Smooth muscle cell (in vitro differentiated cells): Measurements from ENCODE around the gene SPATA2. TPM values are rescaled to one million over a fixed set of nuclear protein-coding genes. Genes with fewer than 3 reads are reported as not detected.
"Not testable (repeated sequence)": the region's sequence is repeated elsewhere in the genome, so short reads cannot be mapped to it uniquely, and the experiment has no call there.

Source experiments
- DNase-seq: peaks from one replicate; lab custom pipeline; 2025; ENCODE audit not compliant: unreplicated experiment; lab: John Stamatoyannopoulos, UW
- H2AFZ ChIP-seq: fragments of 200-600 bp; sonication (generic); 2 replicates; pipeline ENCODE4 v1.6.0; 2016; ENCODE audit warnings: antibody characterized with exemption, low read depth, mild to moderate bottlenecking
- H3F3A ChIP-seq: fragments of 200-600 bp; sonication (generic); 2 replicates; pipeline ENCODE4 v1.6.0; 2017; ENCODE audit warnings: antibody characterized with exemption, low read depth
- H3K27ac ChIP-seq: fragments of 200-600 bp; sonication (generic); 2 replicates; pipeline ENCODE4 v1.5.1; 2016; ENCODE audit warnings: low read depth, mild to moderate bottlenecking
- H3K27me3 ChIP-seq: fragments of 200-600 bp; sonication (generic); 2 replicates; pipeline ENCODE4 v1.6.1; 2016; ENCODE audit warnings: low read depth, mild to moderate bottlenecking
- H3K36me3 ChIP-seq: fragments of 200-600 bp; sonication (generic); 2 replicates; pipeline ENCODE4 v1.5.1; 2016; ENCODE audit warnings: low read depth
- H3K4me1 ChIP-seq: fragments of 200-600 bp; sonication (generic); 2 replicates; pipeline ENCODE4 v1.5.1; 2016; ENCODE audit warnings: low read depth
- H3K4me2 ChIP-seq: fragments of 200-600 bp; sonication (generic); 2 replicates; pipeline ENCODE4 v1.6.0; 2016; ENCODE audit warnings: mild to moderate bottlenecking
- H3K4me3 ChIP-seq: fragments of 200-600 bp; sonication (generic); 2 replicates; pipeline ENCODE4 v1.5.1; 2016; ENCODE audit warnings: mild to moderate bottlenecking
- H3K79me2 ChIP-seq: fragments of 200-600 bp; sonication (generic); 2 replicates; pipeline ENCODE4 v1.6.0; 2016; ENCODE audit warnings: low read depth, mild to moderate bottlenecking
- H3K9ac ChIP-seq: fragments of 200-600 bp; sonication (generic); 2 replicates; pipeline ENCODE4 v1.6.0; 2016; ENCODE audit warnings: low read depth
- H3K9me3 ChIP-seq: fragments of 200-600 bp; sonication (generic); replicated peaks from 2 replicates; pipeline ENCODE4 v1.5.1; 2016; ENCODE audit warnings: low read depth
- H4K20me1 ChIP-seq: fragments of 200-600 bp; sonication (generic); 2 replicates; pipeline ENCODE4 v1.6.0; 2016; ENCODE audit warnings: low read depth
- CTCF ChIP-seq: fragments of 200-600 bp; sonication (generic); IDR thresholded peaks from 2 replicates; pipeline ENCODE4 v1.5.1; 2017; ENCODE audit warnings: borderline replicate concordance, mild to moderate bottlenecking, antibody characterized with exemption; ENCODE audit not compliant: insufficient read depth, poor library complexity, severe bottlenecking
- WGBS: methylation state at CpG from one replicate; pipeline ENCODE4 v1.1.7; 2016; ENCODE audit warnings: low lambda C conversion rate; 5-methylcytosine and 5-hydroxymethylcytosine counted together
- polyA plus RNA-seq: library from polyadenylated mRNA; unstranded; fragments of >200 nt; fragmentation: Nextera tagmentation; extraction: Ambion mirVana; gene quantifications from 2 replicates; pipeline ENCODE4 v1.2.1, GENCODE V29; 2016
- total RNA-seq: library from RNA; depleted of rRNA; stranded (reverse); fragments of >200 nt; gene quantifications from 2 replicates; pipeline ENCODE4 v1.2.3, GENCODE V29; 2014

The SPATA2 gene
- total and polyA plus RNA-seq, 2 experiments from 2014 or later: 3.9 to 9.9 TPM

GRCh38 chr20:49896204-49896603, 19.1 kb downstream of the SPATA2 start:
- peaks cover 52% of the 10 kb centered on the region for H4K20me1 ChIP-seq
- peaks cover 4% of the 10 kb centered on the region for H3F3A ChIP-seq
- peaks cover 7% of the 10 kb centered on the region for H3K4me1 ChIP-seq
- no peak overlapping the region for H2AFZ ChIP-seq
- H3K9ac ChIP-seq: no peak overlapping the region
- TF ChIP-seq CTCF: no peak
- no peak overlapping the region for H3K27ac ChIP-seq
- no peak overlapping the region for H3K4me2 ChIP-seq
- no peaks in the 10 kb centered on the region for H3K9me3 ChIP-seq
- no peak for DNase-seq
- WGBS: 88% methylated on average over 6 of the region's 6 CpGs
- H3K36me3 ChIP-seq: no peaks in the 10 kb centered on the region
- no peaks in the 10 kb centered on the region for H3K79me2 ChIP-seq
- H3K4me3 ChIP-seq: no peak overlapping the region
- no peaks in the 10 kb centered on the region for H3K27me3 ChIP-seq

- H3K4me1 ChIP-seq, H3K27ac ChIP-seq, DNase-seq, H3K9me3 ChIP-seq, H3K79me2 ChIP-seq, H3K4me3 ChIP-seq, H3K4me2 ChIP-seq, H3K9ac ChIP-seq, H3K27me3 ChIP-seq, H3F3A ChIP-seq, H3K36me3 ChIP-seq, H2AFZ ChIP-seq: not testable (repeated sequence)
- 91% methylated on average over 7 of the region's 7 CpGs for WGBS
- H4K20me1 ChIP-seq: peaks cover 52% of the 10 kb centered on the region
These were observed 19.7 kb downstream of the SPATA2 start for GRCh38 chr20:49895474-49896093.

GRCh38 chr20:49894073-49894470, 21.3 kb downstream of the SPATA2 start:
- Histone ChIP-seq H3F3A (peaks cover 4% of the 10 kb centered on the region), H3K27me3 (no peaks in the 10 kb centered on the region), H2AFZ (no peak overlapping the region), H3K36me3 (no peaks in the 10 kb centered on the region), H4K20me1 (peaks cover 46% of the 10 kb centered on the region), H3K79me2 (no peaks in the 10 kb centered on the region), H3K4me3 (no peak overlapping the region), H3K4me1 (peaks cover 10% of the 10 kb centered on the region), H3K27ac (no peak overlapping the region), H3K9ac (no peak overlapping the region), H3K9me3 (no peaks in the 10 kb centered on the region), H3K4me2 (peak overlapping the region; percentile 60)
- no peak for DNase-seq
- WGBS: 91% methylated on average over 6 of the region's 6 CpGs
- no peak for TF ChIP-seq CTCF

GRCh38 chr20:49893242-49894072, 21.9 kb downstream of the SPATA2 start:
- H4K20me1 ChIP-seq: peaks cover 51% of the 10 kb centered on the region
- no peak for TF ChIP-seq CTCF
- DNase-seq: no peak
- no peaks in the 10 kb centered on the region for H3K36me3 ChIP-seq
- H2AFZ ChIP-seq: no peak overlapping the region
- H3K4me3 ChIP-seq: no peak overlapping the region
- H3K4me1 ChIP-seq: peaks cover 10% of the 10 kb centered on the region
- H3K27ac ChIP-seq: peak overlapping the region; percentile 14
- no peaks in the 10 kb centered on the region for H3K9me3 ChIP-seq
- 65% methylated on average over 12 of the region's 12 CpGs for WGBS
- H3K9ac ChIP-seq: peak overlapping the region; percentile 1
- H3K4me2 ChIP-seq: peak overlapping the region; percentile 60
- H3K27me3 ChIP-seq: no peaks in the 10 kb centered on the region
- H3F3A ChIP-seq: peaks cover 4% of the 10 kb centered on the region
- no peaks in the 10 kb centered on the region for H3K79me2 ChIP-seq
